ENCODE results near the gene YIPF4.

DNA sequence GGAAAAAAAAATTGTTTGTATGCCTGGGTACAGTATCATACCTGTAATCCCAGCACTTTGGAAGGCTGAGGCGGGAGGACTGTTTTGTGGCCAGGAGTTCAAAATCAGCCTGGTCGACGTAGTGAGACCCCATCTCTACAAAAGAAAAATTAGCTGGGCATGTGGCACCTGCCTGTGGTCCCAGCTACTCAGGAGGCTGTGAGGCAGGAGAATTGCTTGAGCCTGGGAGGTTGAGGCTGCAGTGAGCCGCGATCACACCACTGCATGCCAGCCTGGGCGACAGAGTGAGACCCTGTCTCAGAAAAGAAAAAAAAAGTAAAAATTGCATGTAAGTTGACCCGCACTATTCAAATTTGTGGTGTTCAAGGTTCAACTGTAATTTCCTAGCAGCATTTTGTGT lies 32.9 kb downstream of the YIPF4 start:
- TF ChIP-seq, protein P1, sequence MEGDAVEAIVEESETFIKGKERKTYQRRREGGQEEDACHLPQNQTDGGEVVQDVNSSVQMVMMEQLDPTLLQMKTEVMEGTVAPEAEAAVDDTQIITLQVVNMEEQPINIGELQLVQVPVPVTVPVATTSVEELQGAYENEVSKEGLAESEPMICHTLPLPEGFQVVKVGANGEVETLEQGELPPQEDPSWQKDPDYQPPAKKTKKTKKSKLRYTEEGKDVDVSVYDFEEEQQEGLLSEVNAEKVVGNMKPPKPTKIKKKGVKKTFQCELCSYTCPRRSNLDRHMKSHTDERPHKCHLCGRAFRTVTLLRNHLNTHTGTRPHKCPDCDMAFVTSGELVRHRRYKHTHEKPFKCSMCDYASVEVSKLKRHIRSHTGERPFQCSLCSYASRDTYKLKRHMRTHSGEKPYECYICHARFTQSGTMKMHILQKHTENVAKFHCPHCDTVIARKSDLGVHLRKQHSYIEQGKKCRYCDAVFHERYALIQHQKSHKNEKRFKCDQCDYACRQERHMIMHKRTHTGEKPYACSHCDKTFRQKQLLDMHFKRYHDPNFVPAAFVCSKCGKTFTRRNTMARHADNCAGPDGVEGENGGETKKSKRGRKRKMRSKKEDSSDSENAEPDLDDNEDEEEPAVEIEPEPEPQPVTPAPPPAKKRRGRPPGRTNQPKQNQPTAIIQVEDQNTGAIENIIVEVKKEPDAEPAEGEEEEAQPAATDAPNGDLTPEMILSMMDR (IDR thresholded peaks at IDR 0.05; ENCODE audit: low read depth, low read length): no peak
- no peak for TF ChIP-seq MYC (IDR thresholded peaks at IDR 0.05; ENCODE audit: low read depth, low read length)
- TF ChIP-seq POLR2A (IDR thresholded peaks at IDR 0.05; ENCODE audit: extremely low read depth, insufficient read length): no peak
- TF ChIP-seq, protein P2, sequence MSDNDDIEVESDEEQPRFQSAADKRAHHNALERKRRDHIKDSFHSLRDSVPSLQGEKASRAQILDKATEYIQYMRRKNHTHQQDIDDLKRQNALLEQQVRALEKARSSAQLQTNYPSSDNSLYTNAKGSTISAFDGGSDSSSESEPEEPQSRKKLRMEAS (IDR thresholded peaks at IDR 0.05; ENCODE audit: low read depth, low read length): no peak

All from NB4 (cell line).